Renal pelvis (tissue), 4 donors: ENCODE measurements around the gene RASAL3. TPM values are rescaled to one million over a fixed set of nuclear protein-coding genes. Genes with fewer than 3 reads are reported as not detected.
"Not testable (repeated sequence)": the region's sequence is repeated elsewhere in the genome, so short reads cannot be mapped to it uniquely, and the experiment has no call there.

Experiments used
- DNase-seq: peaks from one replicate; pipeline ENCODE4 v3.0.0-alpha.2; 2013
- polyA plus RNA-seq, 3 donors: library from polyadenylated mRNA; unstranded; fragments of 120-200 nt; gene quantifications; one replicate each; pipeline ENCODE4 v1.2.1, GENCODE V29; 2013; ENCODE audit not compliant: insufficient read length in 3 of 3

Gene RASAL3
- polyA plus RNA-seq, 3 donors, result 1.0 to 1.3 (median 1.0) TPM

- DNase-seq, result no peak
Measured at GRCh38 chr19:15475169-15475568, 10.8 kb upstream of the RASAL3 start.

GRCh38 chr19:15473821-15474220, 9.5 kb upstream of the RASAL3 start:
- not testable (repeated sequence) for DNase-seq

- DNase-seq, result no peak
Measured at GRCh38 chr19:15471639-15472101, 7.3 kb upstream of the RASAL3 start.

- no peak for DNase-seq
Measured at GRCh38 chr19:15469513-15470297, 5.4 kb upstream of the RASAL3 start.

- DNase-seq, result no peak
Measured at GRCh38 chr19:15468675-15469512, 4.5 kb upstream of the RASAL3 start.

GRCh38 chr19:15467734-15468214, 3.4 kb upstream of the RASAL3 start:
- DNase-seq, result no peak

GRCh38 chr19:15466851-15467733, 2.7 kb upstream of the RASAL3 start:
- no peak for DNase-seq

GRCh38 chr19:15463861-15464371, 428 bp downstream of the RASAL3 start:
- no peak for DNase-seq

- no peak for DNase-seq
Measured at GRCh38 chr19:15461694-15462093, 2.6 kb downstream of the RASAL3 start.

GRCh38 chr19:15457701-15458484, 6.5 kb downstream of the RASAL3 start:
- DNase-seq, result no peak

GRCh38 chr19:15456871-15457700, 7.3 kb downstream of the RASAL3 start:
- no peak for DNase-seq

- no peak for DNase-seq
Measured at GRCh38 chr19:15456441-15456840, 7.9 kb downstream of the RASAL3 start.

GRCh38 chr19:15455996-15456395, 8.3 kb downstream of the RASAL3 start:
- no peak for DNase-seq

- no peak for DNase-seq
Measured at GRCh38 chr19:15453906-15454860, 10.2 kb downstream of the RASAL3 start.

- no peak for DNase-seq
Measured at GRCh38 chr19:15453091-15453578, 11.2 kb downstream of the RASAL3 start.

GRCh38 chr19:15452111-15453047, 12.0 kb downstream of the RASAL3 start:
- peak; percentile 78 for DNase-seq

- no peak for DNase-seq
Measured at GRCh38 chr19:15450528-15450890, 13.8 kb downstream of the RASAL3 start.
